SKM-1 (cell line): ENCODE measurements around the gene UGT2A2.
"Not testable (repeated sequence)": the region's sequence is repeated elsewhere in the genome, so short reads cannot be mapped to it uniquely, and the experiment has no call there.

ENCODE experiments used
- DNase-seq: peaks from one replicate; lab custom pipeline; 2025; ENCODE audit not compliant: unreplicated experiment; lab: John Stamatoyannopoulos, UW

Gene UGT2A2

GRCh38 chr4:69639542-69639941 lies at the start of gene UGT2A2:
TSS of gene UGT2A2 (minus strand) at chr4:69639642. CDS start at chr4:69639640, 2 bp downstream.
- no peak for DNase-seq

- no peak for DNase-seq
These were observed 45.4 kb upstream of the UGT2A2 start for GRCh38 chr4:69684804-69685203.

GRCh38 chr4:69668680-69669079 lies 29.2 kb upstream of the UGT2A2 start:
- DNase-seq = no peak

DNA sequence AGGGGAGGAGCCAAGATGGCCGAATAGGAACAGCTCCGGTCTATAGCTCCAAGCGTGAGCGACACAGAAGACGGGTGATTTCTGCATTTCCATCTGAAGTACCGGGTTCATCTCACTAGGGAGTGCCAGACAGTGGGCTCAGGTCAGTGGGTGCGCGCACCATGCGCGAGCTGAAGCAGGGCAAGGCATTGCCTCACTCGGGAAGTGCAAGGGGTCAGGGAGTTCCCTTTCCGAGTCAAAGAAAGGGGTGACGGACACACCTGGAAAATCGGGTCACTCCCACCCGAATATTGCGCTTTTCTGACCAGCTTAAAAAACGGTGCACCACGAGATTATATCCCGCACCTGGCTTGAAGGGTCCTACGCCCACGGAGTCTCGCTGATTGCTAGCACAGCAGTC lies 24.6 kb upstream of the UGT2A2 start:
- DNase-seq = not testable (repeated sequence)

GRCh38 chr4:69661130-69661803 lies 21.8 kb upstream of the UGT2A2 start:
- DNase-seq = not testable (repeated sequence)

DNA sequence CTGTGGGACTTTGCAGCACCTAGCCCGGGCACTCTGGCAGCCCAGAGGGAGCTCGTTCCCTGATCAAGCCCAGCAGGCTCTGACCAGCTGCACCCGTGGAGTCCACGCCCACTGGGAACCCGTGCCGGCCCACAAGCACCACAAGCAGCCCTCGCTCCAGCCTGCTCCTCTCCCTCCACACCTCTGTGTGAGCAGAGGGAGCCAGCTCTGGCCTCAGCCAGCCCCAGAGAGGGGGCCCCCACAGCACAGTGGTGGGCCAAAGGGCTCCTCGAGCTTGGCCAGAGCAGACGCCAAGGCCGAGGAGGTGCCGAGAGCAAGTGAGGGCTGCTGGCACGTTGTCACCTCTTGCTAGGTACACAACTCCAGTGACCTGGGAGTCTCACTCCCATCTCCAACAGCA lies 18.7 kb upstream of the UGT2A2 start:
- no peak for DNase-seq

- no peak for DNase-seq
These were observed 17.3 kb upstream of the UGT2A2 start for GRCh38 chr4:69656653-69657158.

DNA sequence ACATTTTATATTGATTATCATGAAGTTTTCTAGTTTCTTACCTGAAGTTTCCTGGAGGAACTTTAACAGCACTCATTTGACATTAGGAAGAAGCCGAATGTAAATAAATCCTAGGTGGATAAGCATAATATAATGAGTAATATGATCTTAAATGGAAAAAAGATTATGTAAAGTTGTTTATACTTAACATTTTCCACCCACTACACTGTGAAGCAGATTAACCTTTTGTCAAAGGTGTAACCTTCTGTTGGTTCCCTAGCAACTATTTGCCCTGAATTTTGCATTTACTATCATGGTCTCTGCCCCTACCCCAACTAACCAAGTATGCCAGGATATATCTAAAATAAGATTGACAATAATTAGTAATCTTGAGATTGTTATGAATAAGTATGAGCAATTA lies 13.7 kb upstream of the UGT2A2 start, which contains the start of gene UGT2A1:
Gene UGT2A1, minus strand, starts transcription at position 101 of the 400 bp plus-strand sequence. CDS start 5,603 bp downstream, outside the sequence.
- no peak for DNase-seq

DNA sequence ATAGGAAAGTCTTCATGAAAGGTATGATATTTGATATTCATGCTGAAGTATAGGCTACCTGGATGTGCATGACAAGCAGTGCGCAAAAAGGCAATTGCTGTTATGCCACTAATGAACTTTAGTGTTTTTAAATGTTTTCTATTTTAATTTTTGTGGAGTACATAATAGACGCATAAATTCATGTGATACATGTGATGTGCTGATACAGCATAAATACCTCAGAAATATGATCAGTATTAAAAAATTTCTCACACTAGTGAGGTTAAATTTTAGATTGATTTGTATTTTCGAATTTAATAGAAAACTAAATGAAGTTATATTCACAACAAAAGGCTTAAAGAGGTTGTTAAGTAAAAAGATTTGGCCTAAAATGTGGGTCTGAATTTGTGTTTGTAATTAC lies 11.4 kb upstream of the UGT2A2 start:
- no peak for DNase-seq

- DNase-seq = no peak
These were observed 10.2 kb upstream of the UGT2A2 start for GRCh38 chr4:69649629-69650028.

DNA sequence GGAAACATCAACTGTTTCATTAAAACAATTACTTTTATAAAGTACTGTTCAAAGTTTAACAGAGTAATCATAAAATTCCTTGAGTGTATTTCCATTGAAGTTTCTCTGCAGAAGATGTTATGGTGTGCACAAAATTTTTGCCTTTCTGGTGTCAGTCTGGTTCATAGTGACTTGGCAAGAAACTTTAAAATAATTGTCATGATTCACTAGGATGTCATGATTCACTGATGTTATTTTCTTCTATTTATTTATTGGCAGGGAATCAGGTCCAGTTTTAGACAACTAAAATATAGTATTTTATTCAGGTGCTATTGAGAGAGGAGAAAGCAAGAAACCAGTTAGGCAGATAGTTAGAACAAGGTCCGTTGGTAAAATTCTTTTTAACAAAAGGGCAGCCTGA lies 9.8 kb upstream of the UGT2A2 start:
- DNase-seq = no peak

DNA sequence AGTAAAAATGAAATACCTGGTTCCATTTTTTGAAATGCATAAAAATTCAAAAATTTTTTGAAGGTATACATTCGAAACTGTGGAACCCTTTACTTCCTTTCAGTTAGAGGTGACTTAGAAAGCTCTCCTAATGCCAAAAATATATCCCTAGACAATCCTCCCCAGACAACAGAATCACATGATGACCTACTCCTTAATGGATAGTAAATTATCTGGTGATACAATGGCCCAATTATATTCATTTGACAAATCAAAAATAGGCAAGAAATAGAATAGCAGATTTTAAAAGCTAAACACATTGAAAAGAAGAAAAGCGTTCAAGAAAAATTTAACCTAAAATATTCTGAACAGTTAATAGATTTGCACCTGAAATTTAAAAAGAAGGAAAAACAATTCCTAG lies 3.5 kb upstream of the UGT2A2 start:
- no peak for DNase-seq

DNA sequence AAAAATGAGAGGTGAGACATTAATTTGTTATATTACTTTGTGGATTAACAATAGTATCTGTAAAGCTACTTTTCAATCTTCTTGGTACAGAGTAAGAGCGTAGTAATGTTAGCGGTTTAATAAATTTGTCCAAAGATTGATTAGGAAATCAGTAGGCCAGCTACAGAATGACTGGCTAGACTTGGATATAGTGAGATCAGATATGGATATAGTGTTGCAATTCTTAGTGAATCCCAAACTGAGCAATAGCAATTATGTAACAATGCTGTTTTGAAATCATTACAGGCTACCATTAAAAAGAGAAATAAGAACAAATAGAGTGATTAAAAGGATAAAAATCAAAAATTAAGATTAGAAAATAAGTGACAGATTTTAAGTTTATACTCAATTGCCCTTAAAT lies 847 bp upstream of the UGT2A2 start:
- DNase-seq = no peak

DNA sequence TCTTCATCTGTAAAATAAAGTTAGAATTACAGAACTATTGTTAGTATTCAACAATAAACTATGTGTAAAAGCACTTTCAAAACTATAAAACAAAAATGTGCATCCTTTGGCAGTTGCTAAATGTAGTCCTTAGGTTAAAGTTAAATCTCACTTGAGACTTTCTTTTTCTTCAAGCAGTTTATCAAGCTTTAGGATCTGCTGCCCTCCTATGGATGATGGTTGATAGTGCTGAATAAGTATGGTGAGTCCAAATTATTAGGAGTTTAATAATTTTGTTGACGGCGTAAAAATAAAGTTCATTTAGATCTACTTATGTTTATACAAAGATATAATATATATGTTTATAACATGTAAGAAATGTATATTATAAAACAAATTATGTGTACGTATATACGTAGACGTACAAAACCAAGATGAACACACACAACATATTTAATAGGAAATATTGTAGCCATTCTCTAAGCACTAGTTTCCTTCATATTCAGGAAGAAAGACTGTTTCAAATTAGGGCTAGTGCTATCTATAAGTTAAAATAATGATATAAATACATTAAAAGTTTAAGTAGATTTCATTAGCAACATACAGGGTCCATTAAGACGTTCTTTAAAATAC lies 22.3 kb downstream of the UGT2A2 start:
- DNase-seq = no peak

- no peak for DNase-seq
These were observed 29.0 kb downstream of the UGT2A2 start for GRCh38 chr4:69610484-69610883.

GRCh38 chr4:69601065-69601464 lies 38.4 kb downstream of the UGT2A2 start:
- DNase-seq = no peak

DNA sequence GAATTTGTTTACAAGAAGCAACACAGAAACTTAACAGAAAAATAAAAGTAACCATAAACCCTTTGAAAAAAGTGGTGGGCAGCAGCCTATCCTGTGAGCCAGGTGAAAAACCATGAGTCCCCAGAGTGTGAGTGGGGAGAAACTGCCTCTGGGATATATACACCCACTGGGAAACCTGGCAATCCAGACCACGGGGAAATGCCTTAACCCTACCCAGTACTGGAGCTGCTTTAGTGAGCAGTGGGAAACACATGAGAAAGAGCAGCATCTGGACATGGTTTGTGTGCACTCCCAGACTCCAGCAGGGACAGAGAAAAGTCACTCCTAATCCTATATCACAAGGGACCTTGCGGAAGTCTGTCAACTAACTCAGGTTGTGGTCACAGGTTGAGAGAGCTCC lies 39.4 kb downstream of the UGT2A2 start:
- DNase-seq = no peak

- no peak for DNase-seq
These were observed 45.1 kb downstream of the UGT2A2 start for GRCh38 chr4:69594382-69594781.

DNA sequence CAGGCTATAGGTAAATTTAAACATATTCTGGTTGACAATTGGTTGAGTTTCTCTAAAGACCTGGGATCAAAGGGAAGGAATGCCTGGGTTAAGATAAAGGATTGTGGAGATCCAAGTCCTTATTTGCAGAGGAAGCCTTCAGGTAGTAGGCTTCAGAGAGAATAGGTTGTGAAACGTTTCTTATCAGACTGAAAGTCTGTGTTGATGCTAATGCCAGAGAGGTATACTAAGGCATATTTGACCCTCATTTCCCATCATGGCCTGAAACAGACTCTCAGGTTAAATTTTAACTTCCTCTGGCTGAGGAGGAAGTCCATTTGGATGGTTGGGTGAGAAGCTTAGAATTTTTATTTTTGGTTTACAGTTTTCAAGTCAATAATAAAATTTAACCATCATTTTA lies 48.1 kb downstream of the UGT2A2 start:
- no peak for DNase-seq

DNA sequence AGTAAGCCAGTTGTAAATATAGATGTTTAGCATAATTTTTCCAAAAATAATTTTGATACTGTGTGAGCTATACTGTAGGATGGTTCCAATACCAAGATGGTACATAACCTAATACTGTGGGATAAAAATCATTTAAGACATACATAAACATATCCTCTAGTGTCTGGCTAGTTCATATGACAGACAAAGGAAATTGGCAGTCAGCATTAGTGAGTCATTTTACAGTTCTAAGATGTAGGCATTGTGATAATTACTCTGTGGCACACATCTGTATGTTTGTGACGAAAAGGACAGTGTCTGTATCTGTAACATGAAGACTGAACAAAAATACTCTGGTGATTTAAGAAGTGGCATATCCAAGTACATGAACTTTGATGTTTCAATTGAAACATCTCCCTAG lies 49.6 kb downstream of the UGT2A2 start:
- no peak for DNase-seq

GRCh38 chr4:69584135-69584534 lies 55.3 kb downstream of the UGT2A2 start:
- no peak for DNase-seq

- no peak for DNase-seq
These were observed 55.9 kb downstream of the UGT2A2 start for GRCh38 chr4:69583543-69583942.

- no peak for DNase-seq
These were observed 62.2 kb downstream of the UGT2A2 start for GRCh38 chr4:69577245-69577644.
